ENCODE measurements around the gene DNM1L.

Gene DNM1L
- 95.1 to 166 (median 118) reads per million in 18 experiments for total RNA-seq

DNA sequence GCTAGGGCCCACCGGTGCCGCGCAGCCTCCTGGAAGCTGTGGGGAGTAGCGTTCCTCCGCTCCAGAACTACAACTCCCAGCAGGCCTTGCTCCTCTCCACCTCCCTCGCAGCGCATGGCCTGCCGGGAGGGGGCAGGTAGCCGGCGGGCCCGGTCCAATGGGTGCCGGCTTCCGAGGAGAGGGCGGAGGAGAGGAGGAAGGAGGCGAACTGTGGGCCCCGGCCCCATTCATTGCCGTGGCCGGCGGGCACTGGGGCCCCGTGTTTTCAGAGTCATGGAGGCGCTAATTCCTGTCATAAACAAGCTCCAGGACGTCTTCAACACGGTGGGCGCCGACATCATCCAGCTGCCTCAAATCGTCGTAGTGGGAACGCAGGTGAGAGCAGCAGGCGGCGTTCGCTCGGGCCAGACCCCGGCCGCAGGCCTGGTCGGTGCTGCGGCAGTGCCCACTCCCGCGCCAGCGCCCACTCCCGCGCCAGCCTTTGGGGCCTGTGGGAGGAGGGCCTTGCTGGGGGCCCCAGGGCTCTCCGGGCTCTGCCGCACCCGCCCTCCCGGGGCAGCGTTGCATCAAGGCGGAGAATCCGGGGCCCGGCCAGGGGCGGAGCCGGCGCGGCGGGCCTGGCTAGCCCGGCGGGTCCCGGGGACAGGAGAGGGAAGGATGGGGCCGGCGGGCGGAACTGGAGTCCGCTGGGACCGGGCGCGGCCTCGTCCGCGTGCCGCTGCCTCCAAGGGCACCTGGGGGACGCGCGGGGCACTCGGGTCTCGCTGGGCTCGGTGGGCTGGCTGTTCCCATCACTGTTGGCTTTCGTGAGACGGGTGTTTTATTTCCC, at the start of gene DNM1L:
TSS of gene DNM1L (plus strand) at position 211 of the 829 bp plus-strand sequence. CDS start at position 274, 63 bp downstream.
- DNase-seq: peak; percentile 92 to 94

- no peak for DNase-seq
Measured at GRCh38 chr12:32641287-32641901, 37.7 kb upstream of the DNM1L start.

DNA sequence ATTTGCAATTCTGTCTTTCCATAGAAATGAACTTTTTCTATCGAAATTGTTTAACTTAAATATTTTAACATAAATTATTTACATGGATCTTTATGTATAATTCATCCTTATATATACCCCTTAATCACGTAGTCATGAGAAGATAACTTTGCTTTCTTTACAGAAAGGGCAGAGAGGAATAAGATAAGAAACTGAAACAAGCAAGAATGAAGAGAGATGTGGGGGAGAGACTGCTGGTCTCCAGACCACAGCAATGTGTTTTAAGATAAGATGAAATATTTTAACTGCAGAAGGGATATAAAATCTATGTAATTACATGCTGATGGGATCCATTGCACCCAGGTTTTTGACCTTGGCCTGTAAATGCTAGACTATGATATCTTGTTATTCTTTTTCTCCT, 34.7 kb upstream of the DNM1L start:
- DNase-seq: no peak

DNA sequence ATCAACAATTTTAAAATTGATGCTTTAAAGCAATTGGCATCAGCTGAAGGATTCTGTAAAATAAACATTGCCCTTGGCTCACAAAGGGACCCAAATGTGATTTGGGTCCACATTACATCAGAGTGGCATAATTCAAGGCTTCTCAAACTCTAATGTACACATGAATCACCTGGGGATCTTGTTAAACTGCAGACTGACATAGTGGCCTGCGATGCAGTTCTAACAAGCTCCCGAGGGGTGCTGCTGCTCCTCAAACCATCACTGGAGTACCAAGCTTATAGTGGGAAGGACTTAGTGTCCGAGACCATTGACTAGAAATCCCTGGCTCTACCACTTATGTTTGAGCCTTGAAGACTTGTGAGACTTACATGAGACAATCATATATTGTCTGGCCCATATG, 31.8 kb upstream of the DNM1L start:
- no peak for DNase-seq

- DNase-seq: no peak
Measured at GRCh38 chr12:32650508-32650907, 28.6 kb upstream of the DNM1L start.

GRCh38 chr12:32651151-32651955, 27.7 kb upstream of the DNM1L start:
- no peak for DNase-seq

DNA sequence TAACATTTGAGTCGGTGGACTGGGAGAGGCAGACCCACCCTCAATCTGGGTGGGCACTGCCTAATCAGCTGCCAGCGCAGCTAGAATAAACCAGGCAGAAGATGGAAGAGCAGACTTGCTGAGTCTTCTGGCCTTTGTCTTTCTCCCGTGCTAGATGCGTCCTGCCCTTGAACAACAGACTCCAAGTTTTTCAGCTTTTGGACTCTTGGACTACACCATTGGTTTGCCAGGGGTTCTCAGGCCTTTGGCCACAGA, 27.2 kb upstream of the DNM1L start:
- no peak for DNase-seq

- DNase-seq: no peak
Measured at GRCh38 chr12:32659908-32660440, 19.1 kb upstream of the DNM1L start.

DNA sequence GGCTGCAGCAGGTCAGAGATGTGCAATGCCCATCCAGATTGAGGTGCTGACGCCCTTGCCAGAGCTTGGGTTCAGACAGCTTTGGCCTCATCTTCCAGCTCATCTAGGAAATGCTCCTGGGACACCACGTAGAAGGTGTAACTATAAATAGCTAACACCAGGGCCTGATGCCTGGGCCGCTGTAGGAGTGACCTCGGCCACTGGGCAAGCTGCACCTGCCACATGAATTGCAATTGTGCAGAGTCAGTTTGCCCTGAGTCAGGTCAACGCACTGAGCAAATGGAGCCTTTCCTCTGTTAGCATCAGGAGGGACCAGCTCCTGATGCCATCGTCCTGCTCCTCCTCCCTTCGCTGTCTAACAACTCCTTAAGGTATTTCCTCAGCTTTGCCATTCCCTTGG, 17.4 kb upstream of the DNM1L start:
- no peak for DNase-seq

- DNase-seq: no peak
Measured at GRCh38 chr12:32662665-32663064, 16.4 kb upstream of the DNM1L start.

DNA sequence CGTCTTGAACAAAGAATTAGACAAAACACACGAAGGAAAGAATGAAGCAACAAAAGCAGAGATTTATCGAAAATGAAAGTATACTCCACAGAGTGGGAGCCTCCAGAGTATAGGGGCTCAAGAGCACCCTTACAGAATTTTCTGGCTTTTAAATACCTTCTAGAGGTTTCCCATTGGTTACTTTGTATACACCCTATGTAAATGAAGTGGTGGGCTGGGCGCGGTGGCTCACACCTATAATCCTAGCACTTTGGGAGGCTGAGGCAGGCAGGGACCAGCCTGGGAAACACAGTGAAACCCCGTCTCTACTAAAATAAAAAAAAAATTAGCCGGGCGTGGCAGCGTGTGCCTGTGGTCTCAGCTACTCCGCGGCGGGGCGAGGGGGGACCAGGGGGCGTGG, 13.1 kb upstream of the DNM1L start:
- no peak for DNase-seq

DNA sequence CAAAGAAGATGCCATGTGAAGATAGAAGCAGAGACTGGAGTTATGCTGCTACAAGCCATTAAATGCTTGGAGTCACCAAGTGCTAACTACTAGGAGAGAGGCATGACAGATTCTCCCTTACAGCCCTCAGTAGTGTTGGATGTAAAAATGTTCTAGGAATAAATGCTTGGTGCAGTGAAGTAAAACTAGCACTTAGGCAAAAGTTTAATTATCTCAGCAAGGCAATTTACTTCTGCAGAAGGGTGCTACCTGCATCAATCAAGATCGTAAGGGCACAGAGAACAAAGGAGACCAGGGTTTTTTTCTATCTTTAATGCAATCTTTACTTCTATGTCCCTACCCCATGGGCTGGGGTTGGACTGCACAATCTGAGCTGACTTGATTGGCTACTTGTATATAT, 9.5 kb upstream of the DNM1L start:
- no peak for DNase-seq

DNA sequence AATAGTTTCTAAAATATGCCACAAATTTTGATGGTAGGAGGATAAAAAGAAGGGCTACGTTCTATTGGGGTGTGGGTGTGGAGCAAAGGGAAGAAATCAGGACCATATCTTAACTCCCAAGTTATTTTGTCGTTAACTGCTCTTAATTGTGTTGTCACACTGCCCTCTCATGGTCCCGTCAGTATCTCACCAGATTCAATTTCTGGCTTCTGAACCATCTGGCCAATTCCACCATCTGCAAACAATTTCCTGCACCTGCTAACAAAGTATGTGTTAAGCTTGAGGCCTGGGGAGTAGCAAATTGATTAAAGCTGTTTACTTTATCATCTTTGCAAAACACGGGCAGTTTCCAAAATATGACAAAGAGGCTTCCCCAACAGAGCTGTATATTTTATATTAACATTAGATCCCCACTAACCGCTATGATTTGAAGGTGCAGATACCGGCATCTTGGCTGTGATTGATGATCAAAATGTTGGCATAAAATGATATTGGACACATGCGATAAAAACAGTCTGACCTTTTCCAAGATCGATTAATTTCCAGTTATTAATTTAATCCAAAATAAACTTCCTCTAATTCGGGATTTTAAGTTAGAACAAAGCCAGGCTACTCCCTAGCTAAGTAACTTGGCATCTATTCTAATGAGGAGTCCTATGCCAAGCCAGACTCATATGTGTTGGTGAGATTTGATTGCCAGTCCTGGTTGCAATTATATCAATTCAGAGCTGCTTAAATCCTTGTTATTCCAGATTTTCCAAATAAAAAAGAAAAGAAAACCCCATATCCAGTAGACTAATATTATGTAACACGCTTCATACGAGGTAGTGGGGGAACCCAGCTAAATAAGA, 6.9 kb upstream of the DNM1L start:
- DNase-seq: peak; percentile 33 to 55

- no peak for DNase-seq
Measured at GRCh38 chr12:32679920-32680237, 778 bp downstream of the DNM1L start.

DNA sequence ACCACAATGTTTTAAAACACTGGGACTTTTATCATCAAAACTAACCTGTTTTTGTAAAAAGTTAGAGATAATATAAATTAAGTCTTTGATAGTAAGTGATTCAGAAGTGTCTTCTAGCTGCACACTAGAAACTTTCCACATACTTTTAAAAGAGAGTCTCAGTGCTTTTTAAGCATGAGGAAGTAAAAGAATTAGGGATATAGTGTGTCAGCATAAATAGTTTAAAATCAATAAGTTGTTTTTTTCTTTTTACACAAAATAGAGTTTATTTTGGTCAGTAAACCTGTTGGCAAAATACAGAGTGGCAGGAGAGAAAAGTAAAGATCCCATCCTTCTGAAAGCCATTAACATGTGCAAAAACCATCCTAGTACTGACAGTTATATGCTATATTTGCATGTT, 1.7 kb downstream of the DNM1L start:
- DNase-seq: no peak

GRCh38 chr12:32681272-32681671, 2.2 kb downstream of the DNM1L start:
- DNase-seq: no peak

GRCh38 chr12:32686340-32686739, 7.2 kb downstream of the DNM1L start:
- no peak for DNase-seq

- no peak for DNase-seq
Measured at GRCh38 chr12:32688786-32689185, 9.7 kb downstream of the DNM1L start.

- no peak for DNase-seq
Measured at GRCh38 chr12:32690927-32691326, 11.8 kb downstream of the DNM1L start.

GRCh38 chr12:32692358-32692757, 13.3 kb downstream of the DNM1L start:
- no peak for DNase-seq

DNA sequence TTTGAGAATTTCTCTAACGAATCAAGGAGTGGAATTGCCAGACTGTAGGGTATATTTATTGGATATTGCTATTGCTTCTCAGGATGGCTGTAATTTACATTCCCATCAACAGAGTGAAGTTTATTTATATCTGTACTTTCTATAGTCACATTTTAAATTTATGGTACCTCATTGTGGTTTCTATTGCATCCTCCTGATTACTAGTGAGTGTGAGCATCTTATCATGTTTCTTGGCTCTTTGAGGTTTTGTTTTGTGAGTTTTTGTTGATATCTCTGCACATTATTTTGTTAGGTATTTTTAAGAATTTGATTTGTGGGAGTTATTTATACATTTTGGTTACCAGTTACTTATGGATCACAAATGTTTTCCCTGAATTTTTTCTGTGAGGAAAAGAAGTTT, 13.9 kb downstream of the DNM1L start:
- DNase-seq: no peak

- no peak for DNase-seq
Measured at GRCh38 chr12:32695787-32696186, 16.7 kb downstream of the DNM1L start.

DNA sequence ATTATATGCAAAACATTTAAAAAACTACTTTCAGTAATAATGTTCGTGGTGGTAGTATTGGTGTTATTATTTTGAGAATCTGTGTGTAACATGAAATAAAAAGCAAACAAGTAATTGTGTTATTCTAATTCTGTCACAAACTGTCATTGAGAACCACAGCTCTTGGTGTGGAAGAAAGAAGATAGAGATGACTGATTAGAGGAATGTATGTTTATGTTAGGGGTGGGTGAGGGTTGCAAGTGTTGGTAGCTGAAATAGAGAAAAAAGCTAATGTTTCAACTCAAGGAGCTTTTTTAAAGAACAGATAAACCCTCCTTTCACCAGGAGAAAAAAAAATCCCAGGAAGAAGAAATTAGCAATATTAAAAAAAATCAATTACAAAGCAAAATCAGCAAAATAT, 18.3 kb downstream of the DNM1L start:
- DNase-seq: no peak

Data from inflammatory macrophage (primary cell).